GM12878 (cell line): ENCODE data around the gene COMT. TPM values are rescaled to one million over a fixed set of nuclear protein-coding genes. Genes with fewer than 3 reads are reported as not detected.

Source experiments
- ATAC-seq: fragments of 200-7000 bp; cut with Tn5 transposase; 3 replicates; pipeline ENCODE4 v1.9.1; 2020; ENCODE audit warnings: mild to moderate bottlenecking, moderate library complexity
- BruUV-seq: library from RNA; stranded (reverse); fragments of 400-500 nt; replicated peaks from 2 replicates; lab custom pipeline; 2021; lab: Mats Ljungman, UMichigan
- CTCF ChIA-PET: fragments of 300-600 bp; sonication (Branson Sonifier 250); formaldehyde crosslinking; extraction: SDS; loops from one replicate; lab custom pipeline; 2021; ENCODE audit warnings: inconsistent platforms; lab: Yijun Ruan, JAX
- POLR2A ChIA-PET: fragments of 350-600 bp; formaldehyde crosslinking; extraction: SDS; loops from one replicate; lab custom pipeline; 2021; ENCODE audit warnings: inconsistent platforms; lab: Charles Lee
- RAD21 ChIA-PET: fragments of 300-600 bp; sonication (Branson Sonifier 250); formaldehyde crosslinking; loops from one replicate; lab custom pipeline; 2023; ENCODE audit warnings: antibody characterized with exemption; ENCODE audit not compliant: unreplicated experiment; lab: Charles Lee
- SMC1A ChIA-PET: fragments of 300-600 bp; sonication (Branson Sonifier 250); formaldehyde crosslinking; loops from one replicate; lab custom pipeline; 2023; ENCODE audit not compliant: unreplicated experiment, uncharacterized antibody; lab: Charles Lee
- DNase-seq: peaks from one replicate; pipeline ENCODE4 v3.0.0-alpha.2; 2011; ENCODE audit warnings: low read depth, low spot score
- FAIRE-seq: peaks from 3 replicates; lab custom pipeline; 2011; peaks lifted over from hg19 to GRCh38; lab: Jason Lieb, UNC
- H2AFZ ChIP-seq: 2 replicates; pipeline ENCODE4 v1.6.0; 2011; ENCODE audit warnings: low read depth, low read length, control low read depth; ENCODE audit not compliant: control insufficient read depth
- H3K27ac ChIP-seq: 2 replicates; pipeline ENCODE4 v1.5.1; 2011; ENCODE audit warnings: control low read depth; ENCODE audit not compliant: control insufficient read depth, insufficient read depth
- H3K27me3 ChIP-seq, 2 experiments: replicated peaks in 1 of 2; 2 replicates each; pipeline versions ENCODE4 v1.6.0 to v1.6.1; 2011; ENCODE audit warnings: low read length in 1 of 2; ENCODE audit not compliant: control insufficient read depth in 2 of 2, insufficient read depth in 2 of 2
- H3K36me3 ChIP-seq, 2 experiments: 2 replicates each; pipeline ENCODE4 v1.5.1; 2011; ENCODE audit warnings: low read length in 1 of 2; ENCODE audit not compliant: control insufficient read depth in 2 of 2, insufficient read depth in 2 of 2
- H3K4me1 ChIP-seq: 2 replicates; pipeline ENCODE4 v1.6.1; 2011; ENCODE audit warnings: mild to moderate bottlenecking, low read length, moderate library complexity, mixed read lengths; ENCODE audit not compliant: control insufficient read depth, insufficient read depth
- H3K4me2 ChIP-seq: 2 replicates; pipeline ENCODE4 v1.6.0; 2011; ENCODE audit warnings: control low read depth; ENCODE audit not compliant: control insufficient read depth, insufficient read depth
- H3K4me3 ChIP-seq: fragments of 200-600 bp; sonication (generic); 2 replicates; pipeline ENCODE4 v1.5.1; 2016
- H3K79me2 ChIP-seq: 2 replicates; pipeline ENCODE4 v1.6.0; 2011; ENCODE audit warnings: low read length; ENCODE audit not compliant: control insufficient read depth, insufficient read depth
- H3K9ac ChIP-seq: 2 replicates; pipeline ENCODE4 v1.8.0; 2011; ENCODE audit warnings: low read length, control low read depth, mixed read lengths; ENCODE audit not compliant: control insufficient read depth, insufficient read depth
- H3K9me3 ChIP-seq: replicated peaks from 3 replicates; pipeline ENCODE4 v1.5.1; 2011; ENCODE audit warnings: mild to moderate bottlenecking, low read length; ENCODE audit not compliant: control insufficient read depth, insufficient read depth
- H4K20me1 ChIP-seq: 2 replicates; pipeline ENCODE4 v1.6.0; 2011; ENCODE audit not compliant: control insufficient read depth, insufficient read depth
- BRCA1 ChIP-seq: IDR thresholded peaks from 2 replicates; pipeline ENCODE4 v1.6.1; 2011; ENCODE audit warnings: low read depth, low read length, improper control_type of control experiment
- CREB1 ChIP-seq: IDR thresholded peaks from 2 replicates; pipeline ENCODE4 v1.6.1; 2012; ENCODE audit warnings: low read depth, mild to moderate bottlenecking, inconsistent platforms
- HDGF ChIP-seq: fragments of 450-650 bp; IDR thresholded peaks from 2 replicates; pipeline ENCODE4 v1.6.1; 2016; ENCODE audit warnings: antibody characterized with exemption
- IRF3 ChIP-seq: fragments of 450-650 bp; IDR thresholded peaks from 2 replicates; pipeline ENCODE4 v1.6.1; 2014; ENCODE audit warnings: mild to moderate bottlenecking
- KDM1A ChIP-seq: fragments of 200-600 bp; sonication (generic); IDR thresholded peaks from 2 replicates; pipeline ENCODE4 v1.6.1; 2016; ENCODE audit warnings: borderline replicate concordance
- LARP7 ChIP-seq: fragments of 450-650 bp; IDR thresholded peaks from 2 replicates; pipeline ENCODE4 v1.6.1; 2017; ENCODE audit warnings: mild to moderate bottlenecking
- POLR2AphosphoS2 ChIP-seq: IDR thresholded peaks from 2 replicates; pipeline ENCODE4 v1.6.1; 2011; ENCODE audit warnings: low read depth, mild to moderate bottlenecking, low read length, improper control_type of control experiment, moderate library complexity
- SREBF2 ChIP-seq: IDR thresholded peaks from 2 replicates; pipeline ENCODE4 v1.6.1; 2012; ENCODE audit warnings: mild to moderate bottlenecking, low read length
- TAF1 ChIP-seq: IDR thresholded peaks from 2 replicates; pipeline ENCODE4 v1.6.1; 2011; ENCODE audit warnings: mild to moderate bottlenecking, low read depth, low read length, borderline replicate concordance
- TCF3 ChIP-seq: IDR thresholded peaks from 2 replicates; pipeline ENCODE4 v1.6.1; 2012; ENCODE audit warnings: low read depth, mild to moderate bottlenecking, low read length, borderline replicate concordance; ENCODE audit not compliant: insufficient read depth
- ZNF384 ChIP-seq: IDR thresholded peaks from 2 replicates; pipeline ENCODE4 v1.6.1; 2012; ENCODE audit warnings: low read depth, mild to moderate bottlenecking, low read length, improper control_type of control experiment, borderline replicate concordance
- WGBS: methylation state at CpG from one replicate; pipeline ENCODE4 v1.1.6; 2016; ENCODE audit warnings: low lambda C conversion rate; ENCODE audit not compliant: insufficient replicate concordance, insufficient coverage; ENCODE audit errors: missing lambda C conversion rate; 5-methylcytosine and 5-hydroxymethylcytosine counted together
- in situ Hi-C: fragments of 300-500 bp; cut with MboI; formaldehyde crosslinking; loops from 9 replicates; pipeline ENCODE4 v1.14.3; 2018; ENCODE audit warnings: mixed read lengths
- intact Hi-C: fragments of 100-400 bp; cut with micrococcal nuclease; formaldehyde crosslinking; loops from one replicate; pipeline ENCODE4 v1.14.2; 2022; ENCODE audit not compliant: unreplicated experiment
- polyA plus RNA-seq, 11 experiments: library from polyadenylated mRNA; depleted of rRNA in 4 of 11; unstranded in 6 of 11; stranded (reverse) in 5 of 11; fragments of >200 nt; fragmentation: Nextera tagmentation in 4 of 11; fragmentation: Illumina TruSeq in 1 of 11; extraction: Ambion mirVana in 4 of 11; extraction: Trizol in 1 of 11; gene quantifications; 1 replicate in 1 of 11; 2 replicates in 10 of 11; pipeline versions ENCODE4 v1.2.1 to v1.2.3, GENCODE V29; 2011 to 2016; ENCODE audit warnings: inconsistent platforms in 2 of 11, missing spikeins in 2 of 11, low read depth in 1 of 11
- total RNA-seq, 4 experiments: library from RNA; depleted of rRNA in 3 of 4; stranded (reverse); fragments of >200 nt in 3 of 4; fragmentation: Illumina TruSeq in 1 of 4; extraction: Trizol in 1 of 4; gene quantifications; 2 replicates each; pipeline versions ENCODE4 v1.2.1 to v1.2.3, GENCODE V29; 2013 to 2021
- TF ChIP-seq, protein P1 (sequence below): IDR thresholded peaks from 2 replicates; pipeline ENCODE4 v1.6.1; 2011; ENCODE audit warnings: low read depth, mild to moderate bottlenecking, low read length, moderate library complexity, borderline replicate concordance; ENCODE audit errors: extremely low read depth

Gene COMT
- total and polyA plus RNA-seq, 10 of the 15 experiments (the other 5 are each of a cell fraction or from before 2014, with no cell fraction given) = 4.5 to 152 (median 66.1) TPM

DNA sequence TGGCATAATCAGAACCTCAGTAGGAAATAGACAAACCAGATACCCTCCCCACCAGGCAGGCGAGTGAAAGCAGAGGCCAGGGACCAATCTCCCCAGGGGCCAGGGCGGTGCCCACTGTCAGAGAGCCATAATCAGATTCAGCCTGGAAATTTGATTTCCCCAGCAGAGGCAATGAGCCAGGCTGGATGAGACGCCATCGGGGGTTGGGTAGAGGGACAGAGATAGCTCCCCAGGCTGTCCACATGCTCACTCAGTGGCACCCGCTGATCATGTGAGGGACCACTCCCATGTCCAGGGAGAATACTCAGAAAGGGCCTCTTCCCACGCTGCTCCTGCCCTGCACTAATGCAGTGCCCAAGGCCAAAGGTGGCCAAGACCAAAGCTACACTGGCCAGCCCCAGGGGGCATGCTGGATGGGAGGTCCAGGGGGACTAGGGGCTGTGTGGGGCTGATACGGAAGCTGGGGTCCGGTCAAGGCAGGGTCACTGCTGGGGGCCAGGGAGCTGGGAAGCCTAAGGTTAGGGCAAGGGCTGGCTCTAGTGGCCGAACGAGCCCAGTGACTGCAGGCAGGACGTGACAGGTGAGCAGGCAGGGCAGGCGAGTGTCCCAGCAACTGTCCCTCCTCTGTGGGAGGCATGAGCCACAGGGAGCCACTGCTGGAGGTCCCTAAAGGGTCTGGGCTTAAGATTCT is 55.3 kb downstream of the COMT start:
- no peak for FAIRE-seq
- Histone ChIP-seq H3K27ac (no peak overlapping the region), H3K79me2 (no peaks in the 10 kb centered on the region), H2AFZ (no peak overlapping the region), H3K9me3 (no peaks in the 10 kb centered on the region; the same call in 2 of the 3 replicates), H3K4me2 (no peak overlapping the region), H3K36me3 (no peaks in the 10 kb centered on the region), H3K27me3 (peaks cover 0 to 2% of the 10 kb centered on the region in 2 experiments; a peak in 3 of 4 replicates), H3K9ac (no peak overlapping the region), H4K20me1 (no peaks in the 10 kb centered on the region), H3K4me1 (no peaks in the 10 kb centered on the region), H3K4me3 (no peak overlapping the region)
- no peak for TF ChIP-seq TAF1
- TF ChIP-seq, protein P1, sequence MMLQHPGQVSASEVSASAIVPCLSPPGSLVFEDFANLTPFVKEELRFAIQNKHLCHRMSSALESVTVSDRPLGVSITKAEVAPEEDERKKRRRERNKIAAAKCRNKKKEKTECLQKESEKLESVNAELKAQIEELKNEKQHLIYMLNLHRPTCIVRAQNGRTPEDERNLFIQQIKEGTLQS = no peak
- no peak for TF ChIP-seq POLR2AphosphoS2
- no peak for TF ChIP-seq IRF3
- no peak for TF ChIP-seq TCF3
- no peak for TF ChIP-seq BRCA1
- no peak for TF ChIP-seq CREB1
- TF ChIP-seq LARP7 = no peak
- TF ChIP-seq KDM1A = no peak
- TF ChIP-seq HDGF = no peak
- TF ChIP-seq ZNF384 = no peak
- TF ChIP-seq SREBF2 = no peak
- ATAC-seq = no peak
- in situ Hi-C loops = no loop called here
- POLR2A ChIA-PET = no interaction called here
- SMC1A ChIA-PET = no interaction called here
- CTCF ChIA-PET = no interaction called here
- RAD21 ChIA-PET = no interaction called here
- no TSS peak for BruUV-seq
- WGBS = 37% methylated on average over 12 of the region's 12 CpGs
- DNase-seq = no peak
- intact Hi-C loops = no loop called here
